ENCODE measurements around the gene GMEB2. TPM values are rescaled to one million over a fixed set of nuclear protein-coding genes. Genes with fewer than 3 reads are reported as not detected.

The GMEB2 gene
- total RNA-seq, 2 experiments from 2014 or later: 16.2 to 16.3 TPM

GRCh38 chr20:63624486-63624885 lies 2.4 kb downstream of the GMEB2 start:
- Mint-ChIP-seq H3K9me3 (no peaks in the 10 kb centered on the region), H3K4me3 (no peak overlapping the region), H3K27ac (peak overlapping the region; percentile 20), H3K27me3 (no peaks in the 10 kb centered on the region), H3K36me3 (ENCODE audit: low read depth) (peaks cover 18% of the 10 kb centered on the region), H3K4me1 (ENCODE audit: low read depth) (peaks cover 29% of the 10 kb centered on the region)
- no peak for ATAC-seq
- DNase-seq: no peak
- intact Hi-C loops (cut with micrococcal nuclease): no loop called here
- POLR2A ChIA-PET: interaction anchor here (1.4 to 1.5 kb wide), 2 partner anchors 34 to 70 kb away, joined by 3 to 7 read pairs; partner anchors contain the start of genes FNDC11 and RTEL1
- CTCF ChIA-PET: interaction anchor here (1.0 to 1.3 kb wide), 3 partner anchors 9 to 87 kb away, joined by 3 to 6 read pairs (median 6); partner anchors contain the start of gene PTK6
- no peak for TF ChIP-seq CTCF (IDR thresholded peaks at IDR 0.05)

GRCh38 chr20:63622732-63623131 lies 4.2 kb downstream of the GMEB2 start:
- Mint-ChIP-seq H3K36me3 (ENCODE audit: low read depth) (peaks cover 8% of the 10 kb centered on the region), H3K4me3 (no peak overlapping the region), H3K4me1 (ENCODE audit: low read depth) (peaks cover 19% of the 10 kb centered on the region), H3K27me3 (no peaks in the 10 kb centered on the region), H3K27ac (no peak overlapping the region), H3K9me3 (no peaks in the 10 kb centered on the region)
- ATAC-seq (no peak), DNase-seq (no peak)
- ChIA-PET POLR2A (interaction anchor here (0.7 kb wide), 1 partner anchor 18 kb away, joined by 3 read pairs; no protein-coding TSS in a partner anchor), CTCF (no interaction called here)
- no peak for TF ChIP-seq CTCF (IDR thresholded peaks at IDR 0.05)
- intact Hi-C loops (cut with micrococcal nuclease): no loop called here

- Mint-ChIP-seq H3K36me3 (ENCODE audit: low read depth) (peaks cover 8% of the 10 kb centered on the region), H3K27me3 (no peaks in the 10 kb centered on the region), H3K9me3 (no peaks in the 10 kb centered on the region), H3K4me3 (no peak overlapping the region), H3K27ac (no peak overlapping the region), H3K4me1 (ENCODE audit: low read depth) (peaks cover 19% of the 10 kb centered on the region)
- ChIA-PET CTCF (no interaction called here), POLR2A (interaction anchor here (0.7 kb wide), 1 partner anchor 17 kb away, joined by 3 read pairs; no protein-coding TSS in a partner anchor)
- intact Hi-C loops (cut with micrococcal nuclease): no loop called here
- no peak for TF ChIP-seq CTCF (IDR thresholded peaks at IDR 0.05)
- DNase-seq (no peak), ATAC-seq (no peak)
Observed at GRCh38 chr20:63622096-63622495, 4.8 kb downstream of the GMEB2 start.

- Mint-ChIP-seq H3K36me3 (ENCODE audit: low read depth) (peaks cover 8% of the 10 kb centered on the region), H3K27me3 (no peaks in the 10 kb centered on the region), H3K4me1 (ENCODE audit: low read depth) (peaks cover 19% of the 10 kb centered on the region), H3K27ac (no peak overlapping the region), H3K9me3 (no peaks in the 10 kb centered on the region), H3K4me3 (no peak overlapping the region)
- no peak for ATAC-seq
- no peak for DNase-seq
- CTCF ChIA-PET: interaction anchor here (1.1 to 1.4 kb wide), 2 partner anchors 23 to 83 kb away, joined by 4 to 5 read pairs; partner anchors contain the start of gene PTK6
- intact Hi-C loops (cut with micrococcal nuclease): no loop called here
- POLR2A ChIA-PET: no interaction called here
- no peak for TF ChIP-seq CTCF (IDR thresholded peaks at IDR 0.05)
Observed at GRCh38 chr20:63620991-63621390, 5.9 kb downstream of the GMEB2 start.

GRCh38 chr20:63619505-63619904 lies 7.4 kb downstream of the GMEB2 start:
- Mint-ChIP-seq H3K4me1 (ENCODE audit: low read depth) (peaks cover 14% of the 10 kb centered on the region), H3K27me3 (no peaks in the 10 kb centered on the region), H3K27ac (no peak overlapping the region), H3K4me3 (no peak overlapping the region), H3K36me3 (ENCODE audit: low read depth) (peaks cover 10% of the 10 kb centered on the region), H3K9me3 (no peaks in the 10 kb centered on the region)
- ATAC-seq (no peak), DNase-seq (no peak)
- no peak for TF ChIP-seq CTCF (IDR thresholded peaks at IDR 0.05)
- intact Hi-C loops (cut with micrococcal nuclease): no loop called here
- CTCF ChIA-PET: interaction anchor here (1.0 kb wide), 1 partner anchor 82 kb away, joined by 3 read pairs; no protein-coding TSS in a partner anchor
- POLR2A ChIA-PET: interaction anchor here (1.6 kb wide), 1 partner anchor 17 kb away, joined by 4 read pairs; no protein-coding TSS in a partner anchor

Measured in activated CD8-positive, alpha-beta T cell treated with anti-CD3 and anti-CD28 coated beads for 36 hours (primary cell).